ENCODE measurements around the gene DCP1B. TPM values are rescaled to one million over a fixed set of nuclear protein-coding genes. Genes with fewer than 3 reads are reported as not detected.

DCP1B gene
- total and polyA plus RNA-seq, 7 experiments from 2014 or later: 8.1 to 30.5 (median 19.3) TPM

GRCh38 chr12:2019126-2019525 lies 14.9 kb upstream of the DCP1B start:
- intact Hi-C loops (cut with micrococcal nuclease): no loop called here
- CTCF ChIA-PET: no interaction called here
- DNase-seq (no peak), ATAC-seq (no peak)
- Mint-ChIP-seq H3K9me3 (peaks cover 0 to 2% (median 0%) of the 10 kb centered on the region in 11 donors), H3K4me1 (no peaks in the 10 kb centered on the region), H3K27me3 (peaks cover 11 to 35% (median 25%) of the 10 kb centered on the region in 5 donors), H3K27ac (no peak overlapping the region), H3K36me3 (no peaks in the 10 kb centered on the region), H3K4me3 (no peak overlapping the region)
- POLR2A ChIA-PET: no interaction called here
- Histone ChIP-seq H3K9me3 (ENCODE audit: control insufficient read depth in 2 of 3, low read length in 3 of 3) (no peaks in the 10 kb centered on the region), H3K4me1 (ENCODE audit: control insufficient read depth in 2 of 2, insufficient read depth in 2 of 2, low read length in 2 of 2) (no peaks in the 10 kb centered on the region), H3K36me3 (ENCODE audit: control insufficient read depth in 2 of 3, insufficient read depth in 3 of 3, low read length in 3 of 3) (no peaks in the 10 kb centered on the region), H3K4me3 (ENCODE audit: low read length) (no peak overlapping the region), H3K27me3 (ENCODE audit: control insufficient read depth in 2 of 2, insufficient read depth in 2 of 2, low read length in 2 of 2) (no peaks in the 10 kb centered on the region), H3K27ac (ENCODE audit: low read depth, low read length) (no peak overlapping the region)

- H3K9me3 ChIP-seq (ENCODE audit: control insufficient read depth in 2 of 3, low read length in 3 of 3): no peaks in the 10 kb centered on the region
- Mint-ChIP-seq H3K27ac (no peak overlapping the region), H3K36me3 (no peaks in the 10 kb centered on the region), H3K27me3 (peaks cover 11 to 31% (median 25%) of the 10 kb centered on the region in 5 donors), H3K9me3 (peaks cover 0 to 2% (median 0%) of the 10 kb centered on the region in 11 donors), H3K4me3 (no peak overlapping the region), H3K4me1 (no peaks in the 10 kb centered on the region)
- no peaks in the 10 kb centered on the region for H3K4me1 ChIP-seq (ENCODE audit: control insufficient read depth in 2 of 2, insufficient read depth in 2 of 2, low read length in 2 of 2)
- intact Hi-C loops (cut with micrococcal nuclease): no loop called here
- ChIA-PET CTCF (no interaction called here), POLR2A (no interaction called here)
- no peaks in the 10 kb centered on the region for H3K27me3 ChIP-seq (ENCODE audit: control insufficient read depth in 2 of 2, insufficient read depth in 2 of 2, low read length in 2 of 2)
- no peak overlapping the region for H3K4me3 ChIP-seq (ENCODE audit: low read length)
- no peaks in the 10 kb centered on the region for H3K36me3 ChIP-seq (ENCODE audit: control insufficient read depth in 2 of 3, insufficient read depth in 3 of 3, low read length in 3 of 3)
- no peak for DNase-seq
- no peak overlapping the region for H3K27ac ChIP-seq (ENCODE audit: low read depth, low read length)
- ATAC-seq: no peak
Measured at GRCh38 chr12:2018391-2018790, 14.1 kb upstream of the DCP1B start.

- POLR2A ChIA-PET: no interaction called here
Measured at GRCh38 chr12:2017546-2018337, 13.5 kb upstream of the DCP1B start.

GRCh38 chr12:2016862-2017545 lies 12.7 kb upstream of the DCP1B start:
- no peaks in the 10 kb centered on the region for H3K4me1 ChIP-seq (ENCODE audit: control insufficient read depth in 2 of 2, insufficient read depth in 2 of 2, low read length in 2 of 2)
- ATAC-seq: no peak
- no peak overlapping the region for H3K27ac ChIP-seq (ENCODE audit: low read depth, low read length)
- no peaks in the 10 kb centered on the region for H3K36me3 ChIP-seq (ENCODE audit: control insufficient read depth in 2 of 3, insufficient read depth in 3 of 3, low read length in 3 of 3)
- ChIA-PET CTCF (no interaction called here), POLR2A (no interaction called here)
- H3K4me1 Mint-ChIP-seq: no peaks in the 10 kb centered on the region
- no peaks in the 10 kb centered on the region for H3K27me3 ChIP-seq (ENCODE audit: control insufficient read depth in 2 of 2, insufficient read depth in 2 of 2, low read length in 2 of 2)
- peaks cover 0 to 2% (median 0%) of the 10 kb centered on the region in 11 donors for H3K9me3 Mint-ChIP-seq
- H3K4me3 ChIP-seq (ENCODE audit: low read length): no peak overlapping the region
- H3K27ac Mint-ChIP-seq: no peak overlapping the region
- no peak overlapping the region for H3K4me3 Mint-ChIP-seq
- no peaks in the 10 kb centered on the region for H3K9me3 ChIP-seq (ENCODE audit: control insufficient read depth in 2 of 3, low read length in 3 of 3)
- H3K27me3 Mint-ChIP-seq: peaks cover 11 to 31% (median 25%) of the 10 kb centered on the region in 5 donors
- intact Hi-C loops (cut with micrococcal nuclease): no loop called here
- no peak for DNase-seq
- H3K36me3 Mint-ChIP-seq: no peaks in the 10 kb centered on the region

More at GRCh38 chr12:2017546-2018337, 13.5 kb upstream of the DCP1B start:
- Histone ChIP-seq H3K4me3 (ENCODE audit: low read length) (no peak overlapping the region), H3K36me3 (ENCODE audit: control insufficient read depth in 2 of 3, insufficient read depth in 3 of 3, low read length in 3 of 3) (no peaks in the 10 kb centered on the region), H3K4me1 (ENCODE audit: control insufficient read depth in 2 of 2, insufficient read depth in 2 of 2, low read length in 2 of 2) (no peaks in the 10 kb centered on the region), H3K27ac (ENCODE audit: low read depth, low read length) (no peak overlapping the region), H3K9me3 (ENCODE audit: control insufficient read depth in 2 of 3, low read length in 3 of 3) (no peaks in the 10 kb centered on the region), H3K27me3 (ENCODE audit: control insufficient read depth in 2 of 2, insufficient read depth in 2 of 2, low read length in 2 of 2) (no peaks in the 10 kb centered on the region)
- H3K27me3 Mint-ChIP-seq: peaks cover 11 to 31% (median 25%) of the 10 kb centered on the region in 5 donors
- intact Hi-C loops (cut with micrococcal nuclease): no loop called here
- H3K36me3 Mint-ChIP-seq: no peaks in the 10 kb centered on the region
- peaks cover 0 to 2% (median 0%) of the 10 kb centered on the region in 11 donors for H3K9me3 Mint-ChIP-seq
- no peak overlapping the region for H3K4me3 Mint-ChIP-seq
- H3K27ac Mint-ChIP-seq: no peak overlapping the region
- DNase-seq (no peak), ATAC-seq (no peak)
- CTCF ChIA-PET: no interaction called here
- no peaks in the 10 kb centered on the region for H3K4me1 Mint-ChIP-seq

- H3K27me3 Mint-ChIP-seq: peaks cover 10 to 31% (median 18%) of the 10 kb centered on the region in 5 donors
- intact Hi-C loops (cut with micrococcal nuclease): no loop called here
- no peaks in the 10 kb centered on the region for H3K27me3 ChIP-seq (ENCODE audit: control insufficient read depth in 2 of 2, insufficient read depth in 2 of 2, low read length in 2 of 2)
- H3K27ac Mint-ChIP-seq: no peak overlapping the region
- H3K27ac ChIP-seq (ENCODE audit: low read depth, low read length): no peak overlapping the region
- ATAC-seq (no peak), DNase-seq (no peak)
- no peaks in the 10 kb centered on the region for H3K4me1 Mint-ChIP-seq
- POLR2A ChIA-PET: no interaction called here
- no peak overlapping the region for H3K4me3 Mint-ChIP-seq
- peaks cover 0 to 2% (median 0%) of the 10 kb centered on the region in 11 donors for H3K9me3 Mint-ChIP-seq
- no peaks in the 10 kb centered on the region for H3K4me1 ChIP-seq (ENCODE audit: control insufficient read depth in 2 of 2, insufficient read depth in 2 of 2, low read length in 2 of 2)
- CTCF ChIA-PET: no interaction called here
- no peak overlapping the region for H3K4me3 ChIP-seq (ENCODE audit: low read length)
- H3K9me3 ChIP-seq (ENCODE audit: control insufficient read depth in 2 of 3, low read length in 3 of 3): no peaks in the 10 kb centered on the region
- no peaks in the 10 kb centered on the region for H3K36me3 Mint-ChIP-seq
- H3K36me3 ChIP-seq (ENCODE audit: control insufficient read depth in 2 of 3, insufficient read depth in 3 of 3, low read length in 3 of 3): no peaks in the 10 kb centered on the region
Measured at GRCh38 chr12:2014231-2014630, 10.0 kb upstream of the DCP1B start.

GRCh38 chr12:2013527-2014223 lies 9.4 kb upstream of the DCP1B start:
- Mint-ChIP-seq H3K9me3 (no peaks in the 10 kb centered on the region), H3K4me1 (no peaks in the 10 kb centered on the region), H3K27me3 (peaks cover 4 to 26% (median 14%) of the 10 kb centered on the region in 5 donors), H3K4me3 (no peak overlapping the region), H3K36me3 (no peaks in the 10 kb centered on the region), H3K27ac (no peak overlapping the region)
- POLR2A ChIA-PET: no interaction called here
- CTCF ChIA-PET: no interaction called here
- ATAC-seq: no peak
- intact Hi-C loops (cut with micrococcal nuclease): no loop called here
- no peaks in the 10 kb centered on the region for H3K27me3 ChIP-seq (ENCODE audit: control insufficient read depth in 2 of 2, insufficient read depth in 2 of 2, low read length in 2 of 2)
- no peak for DNase-seq
- H3K36me3 ChIP-seq (ENCODE audit: control insufficient read depth in 2 of 3, insufficient read depth in 3 of 3, low read length in 3 of 3): no peaks in the 10 kb centered on the region
- no peak overlapping the region for H3K27ac ChIP-seq (ENCODE audit: low read depth, low read length)
- H3K4me1 ChIP-seq (ENCODE audit: control insufficient read depth in 2 of 2, insufficient read depth in 2 of 2, low read length in 2 of 2): no peaks in the 10 kb centered on the region
- H3K9me3 ChIP-seq (ENCODE audit: control insufficient read depth in 2 of 3, low read length in 3 of 3): no peaks in the 10 kb centered on the region
- H3K4me3 ChIP-seq (ENCODE audit: low read length): no peak overlapping the region
